ENCODE measurements around the gene PILRB.

DNA sequence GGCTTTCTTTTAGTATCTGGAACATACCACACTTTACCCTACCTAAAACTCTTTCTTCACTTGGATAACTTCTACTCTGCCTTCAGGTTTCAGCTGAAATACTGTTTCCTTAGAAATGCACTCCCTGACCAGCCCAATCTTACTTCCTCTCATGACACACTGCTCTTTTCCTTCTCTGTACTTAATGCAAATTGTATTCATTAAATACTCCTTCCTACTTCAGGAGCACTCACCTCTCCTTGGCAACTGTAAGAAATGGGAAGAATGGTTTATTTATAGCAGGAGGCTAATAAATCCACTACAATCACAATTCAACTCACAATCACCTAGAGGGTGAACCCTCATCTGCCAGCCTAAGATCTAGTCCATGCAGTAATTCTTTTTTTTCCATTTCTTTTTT is 55.4 kb downstream of the PILRB start:
- no peak for TF ChIP-seq POLR2AphosphoS5 (IDR thresholded peaks at IDR 0.05; ENCODE audit: low read depth, low read length)
- TF ChIP-seq POLR2A (IDR thresholded peaks at IDR 0.05; ENCODE audit: low read depth, low read length) = no peak
- no peak for TF ChIP-seq TAF1 (IDR thresholded peaks at IDR 0.05; ENCODE audit: borderline replicate concordance, low read depth, low read length)

Measured in GM12892 (cell line).